ENCODE measurements around the gene MACF1.

The MACF1 gene, protein sequence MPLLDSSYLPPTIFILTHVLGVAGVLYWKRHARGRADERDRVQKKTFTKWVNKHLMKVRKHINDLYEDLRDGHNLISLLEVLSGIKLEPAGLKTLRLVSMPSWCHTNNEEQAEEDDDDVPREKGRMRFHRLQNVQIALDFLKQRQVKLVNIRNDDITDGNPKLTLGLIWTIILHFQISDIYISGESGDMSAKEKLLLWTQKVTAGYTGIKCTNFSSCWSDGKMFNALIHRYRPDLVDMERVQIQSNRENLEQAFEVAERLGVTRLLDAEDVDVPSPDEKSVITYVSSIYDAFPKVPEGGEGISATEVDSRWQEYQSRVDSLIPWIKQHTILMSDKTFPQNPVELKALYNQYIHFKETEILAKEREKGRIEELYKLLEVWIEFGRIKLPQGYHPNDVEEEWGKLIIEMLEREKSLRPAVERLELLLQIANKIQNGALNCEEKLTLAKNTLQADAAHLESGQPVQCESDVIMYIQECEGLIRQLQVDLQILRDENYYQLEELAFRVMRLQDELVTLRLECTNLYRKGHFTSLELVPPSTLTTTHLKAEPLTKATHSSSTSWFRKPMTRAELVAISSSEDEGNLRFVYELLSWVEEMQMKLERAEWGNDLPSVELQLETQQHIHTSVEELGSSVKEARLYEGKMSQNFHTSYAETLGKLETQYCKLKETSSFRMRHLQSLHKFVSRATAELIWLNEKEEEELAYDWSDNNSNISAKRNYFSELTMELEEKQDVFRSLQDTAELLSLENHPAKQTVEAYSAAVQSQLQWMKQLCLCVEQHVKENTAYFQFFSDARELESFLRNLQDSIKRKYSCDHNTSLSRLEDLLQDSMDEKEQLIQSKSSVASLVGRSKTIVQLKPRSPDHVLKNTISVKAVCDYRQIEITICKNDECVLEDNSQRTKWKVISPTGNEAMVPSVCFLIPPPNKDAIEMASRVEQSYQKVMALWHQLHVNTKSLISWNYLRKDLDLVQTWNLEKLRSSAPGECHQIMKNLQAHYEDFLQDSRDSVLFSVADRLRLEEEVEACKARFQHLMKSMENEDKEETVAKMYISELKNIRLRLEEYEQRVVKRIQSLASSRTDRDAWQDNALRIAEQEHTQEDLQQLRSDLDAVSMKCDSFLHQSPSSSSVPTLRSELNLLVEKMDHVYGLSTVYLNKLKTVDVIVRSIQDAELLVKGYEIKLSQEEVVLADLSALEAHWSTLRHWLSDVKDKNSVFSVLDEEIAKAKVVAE (N-terminal part only)

GRCh38 chr1:39204441-39205081, at the start of gene MACF1:
TSS of gene MACF1 (plus strand) at chr1:39204695. CDS start at chr1:39205023, 328 bp downstream.
- DNase-seq (ENCODE audit: extremely low spot score), result no peak
- ChIA-PET CTCF (interaction anchor here (0.9 to 3.4 kb wide), 8 partner anchors 9 to 135 kb away, joined by 3 to 55 read pairs (median 4); no protein-coding TSS in a partner anchor), POLR2A (interaction anchor here (0.6 to 1.7 kb wide), 9 partner anchors 10 to 205 kb away, joined by 3 to 16 read pairs (median 3); no protein-coding TSS in a partner anchor)
- TF ChIP-seq SP1 (IDR thresholded peaks at IDR 0.05), result no peak
- no peak for TF ChIP-seq ELF4 (IDR thresholded peaks at IDR 0.05)
- no peak for TF ChIP-seq FOXA1 (IDR thresholded peaks at IDR 0.05)
- TF ChIP-seq HDGF (IDR thresholded peaks at IDR 0.05; ENCODE audit: borderline replicate concordance), result no peak
- TF ChIP-seq LEF1 (IDR thresholded peaks at IDR 0.05; ENCODE audit: borderline replicate concordance), result no peak
- TF ChIP-seq FOXM1 (IDR thresholded peaks at IDR 0.05; ENCODE audit: borderline replicate concordance), result no peak
- TF ChIP-seq SUZ12 (IDR thresholded peaks at IDR 0.05), result no peak
- no peak for TF ChIP-seq ZNF384 (IDR thresholded peaks at IDR 0.05)
- no peak for TF ChIP-seq CTBP1 (IDR thresholded peaks at IDR 0.05; ENCODE audit: borderline replicate concordance)

DNA sequence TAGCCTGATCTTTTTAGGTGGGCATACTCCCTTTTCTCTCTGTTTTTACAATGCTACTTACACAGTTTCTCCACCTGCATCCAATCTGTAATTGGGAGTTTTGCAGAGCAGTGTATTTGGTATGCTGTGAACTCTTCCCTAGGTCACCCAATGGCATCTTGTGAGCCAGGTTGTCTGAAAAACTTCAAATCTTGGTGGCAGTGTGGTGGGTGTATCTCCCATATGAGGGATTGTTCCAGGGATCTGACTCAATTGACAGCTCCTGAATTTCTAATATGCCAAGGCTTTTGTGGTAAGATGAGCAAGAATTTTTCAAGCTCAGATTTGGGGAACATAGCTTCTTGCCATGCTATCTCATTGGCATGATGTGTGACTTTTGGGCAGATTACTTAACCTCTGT, 47.2 kb upstream of the MACF1 start:
- CTCF ChIA-PET, result interaction anchor here (1.0 to 1.1 kb wide), 2 partner anchors 12 to 24 kb away, joined by 3 to 4 read pairs; no protein-coding TSS in a partner anchor

DNA sequence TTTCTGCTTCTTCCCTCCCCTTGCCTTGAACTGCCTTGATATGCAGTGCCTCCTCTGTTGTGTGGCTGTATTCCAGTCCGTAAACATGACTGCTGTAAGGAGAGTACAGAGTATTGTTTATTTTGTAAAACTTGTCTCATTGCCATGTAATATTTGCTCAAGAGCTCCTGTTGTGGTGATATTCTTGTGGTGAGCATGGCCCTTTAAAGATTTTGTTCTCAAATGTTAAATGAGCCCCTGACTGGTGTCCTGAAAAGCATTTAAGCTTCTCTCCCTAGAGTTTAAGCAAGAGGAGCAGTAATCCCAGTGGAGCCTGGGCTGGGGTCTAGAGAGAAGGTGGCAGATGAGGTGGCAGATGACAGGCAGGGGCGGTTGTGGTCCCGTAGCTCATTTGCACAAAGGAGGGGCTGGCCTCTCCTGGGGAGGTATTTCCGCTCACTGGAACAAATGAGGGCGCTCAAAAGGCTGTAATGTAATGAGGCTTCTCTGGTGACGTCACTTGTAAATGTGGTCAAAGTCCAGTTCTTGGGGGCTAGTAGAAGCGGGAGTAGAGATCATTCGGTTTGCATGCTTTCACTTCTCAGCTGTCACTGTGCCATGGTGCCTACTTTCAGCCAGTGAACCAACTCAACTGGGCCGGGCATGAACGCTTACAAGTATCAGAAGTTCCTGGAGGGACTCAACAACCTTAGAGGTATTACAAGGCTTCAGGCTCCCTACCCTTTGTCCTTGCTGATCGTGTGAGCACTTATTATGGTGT, 46.0 kb upstream of the MACF1 start:
- POLR2A ChIA-PET, result interaction anchor here (0.6 to 1.6 kb wide), 7 partner anchors 9 to 111 kb away, joined by 3 to 4 read pairs (median 3); no protein-coding TSS in a partner anchor
- CTCF ChIA-PET, result interaction anchor here (0.6 to 1.4 kb wide), 7 partner anchors 9 to 90 kb away, joined by 3 to 5 read pairs (median 3); no protein-coding TSS in a partner anchor
- DNase-seq (ENCODE audit: extremely low spot score), result no peak
- TF ChIP-seq FOXA1 (IDR thresholded peaks at IDR 0.05) (no peak), SUZ12 (IDR thresholded peaks at IDR 0.05) (no peak), LEF1 (IDR thresholded peaks at IDR 0.05; ENCODE audit: borderline replicate concordance) (no peak), ELF4 (IDR thresholded peaks at IDR 0.05) (no peak), FOXM1 (IDR thresholded peaks at IDR 0.05; ENCODE audit: borderline replicate concordance) (no peak), TARDBP (IDR thresholded peaks at IDR 0.05) (no peak), SP1 (IDR thresholded peaks at IDR 0.05) (no peak), HDGF (IDR thresholded peaks at IDR 0.05; ENCODE audit: borderline replicate concordance) (no peak), FOXK2 (IDR thresholded peaks at IDR 0.05) (no peak), ARNT (IDR thresholded peaks at IDR 0.05) (no peak), CTBP1 (IDR thresholded peaks at IDR 0.05; ENCODE audit: borderline replicate concordance) (no peak), ZNF384 (IDR thresholded peaks at IDR 0.05) (no peak), NFRKB (IDR thresholded peaks at IDR 0.05) (no peak), BHLHE40 (IDR thresholded peaks at IDR 0.05; ENCODE audit: borderline replicate concordance) (no peak), PKNOX1 (IDR thresholded peaks at IDR 0.05) (no peak), L3MBTL2 (conservative IDR thresholded peaks at IDR 0.05) (no peak)

More for the DNA sequence above, 47.2 kb upstream of the MACF1 start:
- TF ChIP-seq NFRKB (IDR thresholded peaks at IDR 0.05), result no peak
- TF ChIP-seq HDGF (IDR thresholded peaks at IDR 0.05; ENCODE audit: borderline replicate concordance), result no peak
- no peak for TF ChIP-seq ARNT (IDR thresholded peaks at IDR 0.05)
- no peak for TF ChIP-seq BHLHE40 (IDR thresholded peaks at IDR 0.05; ENCODE audit: borderline replicate concordance)
- TF ChIP-seq SUZ12 (IDR thresholded peaks at IDR 0.05), result no peak
- no peak for TF ChIP-seq FOXM1 (IDR thresholded peaks at IDR 0.05; ENCODE audit: borderline replicate concordance)
- TF ChIP-seq SP1 (IDR thresholded peaks at IDR 0.05), result no peak
- no peak for TF ChIP-seq FOXK2 (IDR thresholded peaks at IDR 0.05)
- TF ChIP-seq LEF1 (IDR thresholded peaks at IDR 0.05; ENCODE audit: borderline replicate concordance), result no peak
- no peak for TF ChIP-seq L3MBTL2 (conservative IDR thresholded peaks at IDR 0.05)
- no peak for TF ChIP-seq CTBP1 (IDR thresholded peaks at IDR 0.05; ENCODE audit: borderline replicate concordance)
- TF ChIP-seq ELF4 (IDR thresholded peaks at IDR 0.05), result no peak
- no peak for TF ChIP-seq FOXA1 (IDR thresholded peaks at IDR 0.05)
- no peak for TF ChIP-seq TARDBP (IDR thresholded peaks at IDR 0.05)
- POLR2A ChIA-PET, result interaction anchor here (1.5 kb wide), 1 partner anchor 50 kb away, joined by 3 read pairs; no protein-coding TSS in a partner anchor
- no peak for DNase-seq (ENCODE audit: extremely low spot score)

DNA sequence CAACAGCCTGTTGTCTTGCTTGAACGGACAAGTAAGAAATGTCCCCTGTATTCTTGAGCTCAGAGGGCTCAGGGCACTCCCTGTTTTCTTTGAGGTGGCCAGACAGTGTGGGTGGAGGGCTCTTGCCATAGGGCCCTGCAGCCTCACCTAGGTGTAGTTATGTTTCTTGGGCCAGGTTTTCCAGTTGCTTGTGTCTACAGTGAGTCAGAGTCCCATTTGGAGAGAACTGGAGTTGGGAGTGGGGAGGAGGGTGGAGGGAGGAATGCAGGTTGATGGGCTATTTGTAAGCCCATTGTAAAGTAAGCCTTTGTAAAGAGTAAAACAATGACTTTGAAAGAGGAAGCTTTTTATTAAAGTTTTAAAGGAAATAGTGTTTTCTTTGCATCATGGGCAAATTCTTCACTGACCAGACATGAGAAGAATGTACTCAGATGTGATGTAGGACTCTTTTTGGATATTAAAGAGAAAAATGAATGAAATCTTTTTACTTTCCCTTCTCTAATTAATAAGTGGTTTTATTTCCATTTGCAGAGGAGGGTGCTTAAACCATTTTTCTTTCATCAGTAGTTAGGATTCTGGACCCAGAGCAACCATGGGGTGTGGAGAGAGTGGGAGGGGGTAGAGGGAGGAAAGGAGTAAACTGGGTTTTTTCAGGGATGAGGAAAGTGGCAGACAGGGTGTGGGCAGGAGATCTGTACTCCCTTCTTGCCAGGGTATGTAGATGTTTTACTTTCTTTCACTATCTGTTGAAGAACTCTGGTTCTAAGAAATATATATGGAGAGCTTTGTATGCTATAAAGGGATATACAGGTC, 45.1 kb upstream of the MACF1 start:
- ChIA-PET CTCF (interaction anchor here (1.2 to 1.9 kb wide), 3 partner anchors 27 to 61 kb away, joined by 3 to 5 read pairs (median 4); no protein-coding TSS in a partner anchor), POLR2A (interaction anchor here (0.8 to 1.6 kb wide), 2 partner anchors 9 to 24 kb away, joined by 3 to 4 read pairs; no protein-coding TSS in a partner anchor)
- TF ChIP-seq SUZ12 (IDR thresholded peaks at IDR 0.05) (no peak), NFRKB (IDR thresholded peaks at IDR 0.05) (no peak), FOXA1 (IDR thresholded peaks at IDR 0.05) (no peak), ARNT (IDR thresholded peaks at IDR 0.05) (no peak), ZNF384 (IDR thresholded peaks at IDR 0.05) (no peak), CTBP1 (IDR thresholded peaks at IDR 0.05; ENCODE audit: borderline replicate concordance) (no peak)
- DNase-seq (ENCODE audit: extremely low spot score), result no peak

Data from HEK293T (cell line).